ENCODE data around the gene EPPIN.

- TF ChIP-seq GATA2 (IDR thresholded peaks at IDR 0.05; ENCODE audit: low read depth, low read length) (no peak), GATA3 (IDR thresholded peaks at IDR 0.05; ENCODE audit: low read depth, low read length) (no peak)
These were observed 1.2 kb upstream of the EPPIN start for GRCh38 chr20:45548410-45548809.
